SK-N-MC (cell line): Measurements from ENCODE around the gene OR2T33.
"Not testable (repeated sequence)": the region's sequence is repeated elsewhere in the genome, so short reads cannot be mapped to it uniquely, and the experiment has no call there.

ENCODE experiments used
- DNase-seq: peaks from one replicate; pipeline ENCODE4 v3.0.0-alpha.2; 2011; ENCODE audit warnings: low read depth, low spot score
- H3K27ac ChIP-seq: fragments of 200-600 bp; sonication (generic); 2 replicates; pipeline ENCODE4 v1.5.1; 2016; ENCODE audit warnings: mixed run types
- H3K36me3 ChIP-seq: fragments of 200-600 bp; sonication (generic); 2 replicates; pipeline ENCODE4 v1.6.1; 2017; ENCODE audit warnings: antibody characterized with exemption, low read length, mixed read lengths; ENCODE audit not compliant: insufficient read depth
- H3K4me3 ChIP-seq: fragments of 200-600 bp; sonication (generic); 2 replicates; pipeline ENCODE4 v1.5.1; 2016
- H3K9ac ChIP-seq: fragments of 200-600 bp; sonication (generic); 2 replicates; pipeline ENCODE4 v1.8.0; 2017; ENCODE audit warnings: mixed run types, mixed read lengths; ENCODE audit not compliant: insufficient read length
- H3K9me3 ChIP-seq: fragments of 200-600 bp; sonication (generic); 2 replicates; pipeline ENCODE4 v1.6.1; 2017; ENCODE audit warnings: low read depth, mild to moderate bottlenecking, antibody characterized with exemption, low read length, moderate library complexity, mixed read lengths
- EZH2 ChIP-seq: fragments of 200-600 bp; sonication (generic); IDR thresholded peaks from one replicate; pipeline ENCODE4 v1.6.1; 2017; ENCODE audit warnings: antibody characterized with exemption
- FOXP2 ChIP-seq: optimal IDR thresholded peaks from 2 replicates; pipeline ENCODE3; 2011; ENCODE audit warnings: mild to moderate bottlenecking, moderate library complexity; ENCODE audit not compliant: insufficient read depth; ENCODE audit errors: extremely low read length, control extremely low read depth
- POLR2AphosphoS5 ChIP-seq: IDR thresholded peaks from 2 replicates; pipeline ENCODE4 v1.6.1; 2012; ENCODE audit warnings: mild to moderate bottlenecking, low read depth, low read length, borderline replicate concordance

Gene OR2T33

GRCh38 chr1:248277876-248278275, at the start of gene OR2T33:
TSS of gene OR2T33 (minus strand) at chr1:248277976. CDS start at chr1:248273814, 4,162 bp downstream.
- TF ChIP-seq EZH2 (no peak), POLR2AphosphoS5 (no peak), FOXP2 (no peak)
- H3K4me3 ChIP-seq = no peak within 1 kb of the TSS
- no peak within 1 kb of the TSS for H3K27ac ChIP-seq
- H3K9me3 ChIP-seq = no peaks in the 10 kb centered on the region
- no peak within 1 kb of the TSS for H3K9ac ChIP-seq
- no peaks in the 10 kb centered on the region for H3K36me3 ChIP-seq
- DNase-seq = no peak

GRCh38 chr1:248324468-248324867, 46.7 kb upstream of the OR2T33 start, which contains the start of gene OR2M7:
TSS of gene OR2M7 (minus strand) at chr1:248324568. CDS start at chr1:248324568, 0 bp downstream.
- Histone ChIP-seq H3K27ac (no peak within 1 kb of the TSS), H3K4me3 (no peak within 1 kb of the TSS), H3K9ac (no peak within 1 kb of the TSS), H3K36me3 (no peaks in the 10 kb centered on the region), H3K9me3 (no peaks in the 10 kb centered on the region)
- no peak for TF ChIP-seq FOXP2
- TF ChIP-seq EZH2 = no peak
- no peak for TF ChIP-seq POLR2AphosphoS5
- no peak for DNase-seq

GRCh38 chr1:248316796-248317195, 39.0 kb upstream of the OR2T33 start:
- no peak for DNase-seq
- no peak overlapping the region for H3K27ac ChIP-seq
- H3K9me3 ChIP-seq = no peaks in the 10 kb centered on the region
- H3K36me3 ChIP-seq = no peaks in the 10 kb centered on the region
- H3K9ac ChIP-seq = no peak overlapping the region
- H3K4me3 ChIP-seq = no peak overlapping the region
- TF ChIP-seq FOXP2 = no peak
- TF ChIP-seq POLR2AphosphoS5 = no peak
- TF ChIP-seq EZH2 = no peak

- not testable (repeated sequence) for DNase-seq, H3K9me3 ChIP-seq, H3K27ac ChIP-seq, H3K36me3 ChIP-seq, H3K4me3 ChIP-seq, H3K9ac ChIP-seq
Measured at GRCh38 chr1:248306740-248307139, 29.0 kb upstream of the OR2T33 start.

- no peak overlapping the region for H3K9ac ChIP-seq
- no peak overlapping the region for H3K4me3 ChIP-seq
- H3K36me3 ChIP-seq = no peaks in the 10 kb centered on the region
- TF ChIP-seq FOXP2 (no peak), POLR2AphosphoS5 (no peak), EZH2 (no peak)
- no peak for DNase-seq
- H3K9me3 ChIP-seq = no peaks in the 10 kb centered on the region
- no peak overlapping the region for H3K27ac ChIP-seq
Measured at GRCh38 chr1:248306103-248306502, 28.3 kb upstream of the OR2T33 start.

GRCh38 chr1:248305672-248306071, 27.9 kb upstream of the OR2T33 start:
- not testable (repeated sequence) for H3K27ac ChIP-seq, DNase-seq, H3K9ac ChIP-seq, H3K36me3 ChIP-seq, H3K4me3 ChIP-seq, H3K9me3 ChIP-seq

- H3K9me3 ChIP-seq = no peaks in the 10 kb centered on the region
- TF ChIP-seq EZH2 (no peak), FOXP2 (no peak), POLR2AphosphoS5 (no peak)
- H3K27ac ChIP-seq = no peak within 1 kb of the TSS
- no peak within 1 kb of the TSS for H3K9ac ChIP-seq
- no peaks in the 10 kb centered on the region for H3K36me3 ChIP-seq
- no peak for DNase-seq
- no peak within 1 kb of the TSS for H3K4me3 ChIP-seq
Measured at GRCh38 chr1:248303324-248303723, 25.5 kb upstream of the OR2T33 start, which contains the start of gene OR2T12. TSS of gene OR2T12 (minus strand) at chr1:248303424. CDS start at chr1:248295578, 7,846 bp downstream.

- TF ChIP-seq FOXP2 = no peak
- no peak for TF ChIP-seq EZH2
- TF ChIP-seq POLR2AphosphoS5 = no peak
- DNase-seq = no peak
- Histone ChIP-seq H3K4me3 (no peak overlapping the region), H3K9ac (no peak overlapping the region), H3K9me3 (no peaks in the 10 kb centered on the region), H3K36me3 (no peaks in the 10 kb centered on the region), H3K27ac (no peak overlapping the region)
Measured at GRCh38 chr1:248288391-248288790, 10.6 kb upstream of the OR2T33 start.

- H3K9ac ChIP-seq, H3K9me3 ChIP-seq, DNase-seq, H3K27ac ChIP-seq, H3K4me3 ChIP-seq, H3K36me3 ChIP-seq: not testable (repeated sequence)
Measured at GRCh38 chr1:248273225-248273624, 4.6 kb downstream of the OR2T33 start.
